ENCODE results near the gene PPARA. TPM values are rescaled to one million over a fixed set of nuclear protein-coding genes. Genes with fewer than 3 reads are reported as not detected.
A peak's percentile ranks its signal among the peaks of the same experiment; 100 is the strongest.

The PPARA gene
- polyA plus RNA-seq, 3 donors from 2014 or later, result 3.4 to 8.0 (median 6.1) TPM

DNA sequence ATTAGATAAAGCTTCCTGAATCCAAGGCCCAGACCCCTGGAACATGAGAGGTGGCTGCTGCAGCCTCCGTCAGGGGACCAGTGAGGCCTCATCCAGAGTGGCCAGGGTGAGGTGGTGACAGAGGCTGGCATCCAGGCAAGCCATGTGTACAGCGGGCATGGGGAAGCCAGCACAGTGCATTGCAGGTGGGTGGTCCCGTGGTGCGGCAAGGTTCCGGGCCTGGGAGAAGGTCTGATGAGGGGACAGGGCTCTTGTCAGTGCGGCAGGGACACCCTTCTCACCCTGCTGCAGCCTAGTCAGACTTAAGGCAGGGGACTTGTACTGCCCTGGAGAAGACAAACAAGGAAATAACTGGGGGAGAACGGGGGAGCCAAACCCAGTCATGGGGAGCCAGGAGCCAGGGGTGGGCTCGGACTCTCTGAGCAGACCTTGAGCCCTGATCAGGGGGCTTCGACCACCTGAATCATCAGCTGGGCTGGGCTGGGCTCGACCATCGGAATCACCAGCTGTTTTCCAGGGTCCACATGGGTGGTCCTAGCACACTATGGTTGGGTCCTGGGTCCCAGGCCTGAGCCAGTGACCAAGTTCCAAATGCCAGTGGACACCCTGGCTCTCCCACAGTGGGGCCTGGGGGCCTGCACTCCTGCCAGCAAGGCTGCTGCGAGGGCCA is 122.6 kb downstream of the PPARA start:
- H3K36me3 Mint-ChIP-seq, result peaks cover 18 to 45% (median 38%) of the 10 kb centered on the region in 3 donors
- peak overlapping the region in 2 of 6 donors; percentile 34 to 40 for H3K27ac Mint-ChIP-seq

DNA sequence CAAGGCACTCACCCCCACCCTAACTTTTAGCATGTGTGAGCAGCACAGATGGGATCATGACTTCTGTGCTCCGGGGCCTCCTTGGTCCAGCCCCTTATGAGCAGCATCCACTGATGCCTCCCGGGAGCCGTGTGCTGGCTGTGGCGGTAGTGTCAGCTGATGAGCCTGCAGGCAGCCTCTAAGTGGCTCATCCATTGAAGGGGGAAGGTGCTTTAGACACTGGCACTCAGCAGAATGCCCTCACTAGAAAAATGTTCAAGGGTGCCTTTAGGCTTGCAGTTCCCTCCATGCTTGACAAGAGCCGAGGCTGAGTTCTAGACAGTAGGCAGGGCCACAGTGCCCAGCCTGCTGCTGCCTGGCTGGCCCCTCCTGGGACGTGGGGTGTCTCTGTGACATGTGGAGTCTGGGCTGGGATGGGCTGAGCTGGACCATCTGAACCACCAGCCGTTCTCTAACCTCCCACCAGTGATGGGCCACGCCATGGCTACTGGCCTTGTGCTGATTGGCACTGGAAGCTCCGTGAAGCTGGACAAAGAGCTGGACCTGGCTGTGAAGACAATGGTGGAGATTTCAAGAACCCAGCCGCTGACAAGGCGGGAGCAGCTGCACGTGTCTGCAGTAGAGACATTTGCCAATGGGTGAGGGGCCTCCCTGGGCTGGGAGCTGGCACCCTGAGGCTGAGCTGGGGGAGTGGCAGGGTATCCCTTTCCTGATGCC is 123.3 kb downstream of the PPARA start:
- H3K27ac Mint-ChIP-seq, result peak overlapping the region in 1 of 6 donors; percentile 72
- H3K4me1 Mint-ChIP-seq, result peaks cover 53 to 59% of the 10 kb centered on the region in 2 donors
- H3K4me3 Mint-ChIP-seq, result no peak overlapping the region
- peaks cover 0 to 7% (median 0%) of the 10 kb centered on the region in 3 donors for H3K27me3 Mint-ChIP-seq (ENCODE audit: low read depth in 3 of 3)
- H3K9me3 Mint-ChIP-seq, result no peaks in the 10 kb centered on the region
- no peak for DNase-seq
- peaks cover 20 to 52% (median 45%) of the 10 kb centered on the region in 3 donors for H3K36me3 Mint-ChIP-seq

More for the DNA sequence above, 122.6 kb downstream of the PPARA start:
- Mint-ChIP-seq H3K9me3 (no peaks in the 10 kb centered on the region), H3K27me3 (ENCODE audit: low read depth in 3 of 3) (peaks cover 0 to 7% (median 0%) of the 10 kb centered on the region in 3 donors), H3K4me3 (no peak overlapping the region), H3K4me1 (peaks cover 52 to 56% of the 10 kb centered on the region in 2 donors)
- DNase-seq, result no peak

DNA sequence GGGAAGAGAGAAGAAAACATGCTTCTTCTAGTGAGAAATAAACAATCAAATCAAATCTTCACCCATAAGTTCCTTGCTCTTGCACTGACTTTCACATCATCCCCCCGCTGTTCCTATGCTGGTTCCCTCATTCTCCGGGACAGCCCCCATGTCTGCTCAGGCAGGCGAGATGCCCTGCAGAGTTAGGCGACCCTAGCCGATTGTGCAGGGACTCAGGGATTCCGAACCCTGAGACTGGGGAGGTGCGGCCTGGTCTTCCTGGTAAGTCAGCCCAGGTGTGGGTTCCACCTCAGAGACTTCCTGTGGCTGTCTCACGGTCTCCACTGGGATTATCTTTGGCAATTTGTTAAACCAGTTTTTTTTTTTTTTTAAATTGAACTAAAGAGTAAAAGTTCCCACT is 124.1 kb downstream of the PPARA start:
- Mint-ChIP-seq H3K4me1 (peaks cover 55 to 59% of the 10 kb centered on the region in 2 donors), H3K27ac (no peak overlapping the region), H3K4me3 (no peak overlapping the region), H3K9me3 (no peaks in the 10 kb centered on the region), H3K36me3 (peaks cover 20 to 58% (median 44%) of the 10 kb centered on the region in 3 donors), H3K27me3 (ENCODE audit: low read depth in 3 of 3) (peaks cover 0 to 7% (median 0%) of the 10 kb centered on the region in 3 donors)
- no peak for DNase-seq

GRCh38 chr22:46275455-46276122 is 125.3 kb downstream of the PPARA start:
- peaks cover 20 to 56% (median 35%) of the 10 kb centered on the region in 3 donors for H3K36me3 Mint-ChIP-seq
- DNase-seq, result no peak
- peak overlapping the region; percentile 58 to 77 (median 66) for H3K4me3 Mint-ChIP-seq
- peaks cover 56 to 60% of the 10 kb centered on the region in 2 donors for H3K4me1 Mint-ChIP-seq
- peak overlapping the region; percentile 77 to 99 (median 92) for H3K27ac Mint-ChIP-seq
- no peaks in the 10 kb centered on the region for H3K9me3 Mint-ChIP-seq
- peaks cover 0 to 6% (median 2%) of the 10 kb centered on the region in 3 donors for H3K27me3 Mint-ChIP-seq (ENCODE audit: low read depth in 3 of 3)

- peaks cover 6 to 13% (median 8%) of the 10 kb centered on the region in 3 donors for H3K27me3 Mint-ChIP-seq (ENCODE audit: low read depth in 3 of 3)
- H3K27ac Mint-ChIP-seq, result peak overlapping the region; percentile 87 to 99 (median 93)
- no peak for DNase-seq
- H3K36me3 Mint-ChIP-seq, result peaks cover 23 to 61% (median 39%) of the 10 kb centered on the region in 3 donors
- H3K4me1 Mint-ChIP-seq, result peaks cover 65 to 67% of the 10 kb centered on the region in 2 donors
- H3K4me3 Mint-ChIP-seq, result peak overlapping the region; percentile 71 to 85 (median 77)
- no peaks in the 10 kb centered on the region for H3K9me3 Mint-ChIP-seq
Observed at GRCh38 chr22:46276563-46276962, 126.2 kb downstream of the PPARA start.

GRCh38 chr22:46278656-46279645 is 128.6 kb downstream of the PPARA start:
- peak overlapping the region; percentile 98 to 100 (median 99) for H3K27ac Mint-ChIP-seq
- no peak for DNase-seq
- peaks cover 8 to 15% (median 11%) of the 10 kb centered on the region in 3 donors for H3K27me3 Mint-ChIP-seq (ENCODE audit: low read depth in 3 of 3)
- peaks cover 25 to 70% (median 54%) of the 10 kb centered on the region in 3 donors for H3K36me3 Mint-ChIP-seq
- H3K4me1 Mint-ChIP-seq, result peaks cover 88 to 89% of the 10 kb centered on the region in 2 donors
- peak overlapping the region in 4 of 5 donors; percentile 73 to 98 (median 96) for H3K4me3 Mint-ChIP-seq
- H3K9me3 Mint-ChIP-seq, result no peaks in the 10 kb centered on the region

DNA sequence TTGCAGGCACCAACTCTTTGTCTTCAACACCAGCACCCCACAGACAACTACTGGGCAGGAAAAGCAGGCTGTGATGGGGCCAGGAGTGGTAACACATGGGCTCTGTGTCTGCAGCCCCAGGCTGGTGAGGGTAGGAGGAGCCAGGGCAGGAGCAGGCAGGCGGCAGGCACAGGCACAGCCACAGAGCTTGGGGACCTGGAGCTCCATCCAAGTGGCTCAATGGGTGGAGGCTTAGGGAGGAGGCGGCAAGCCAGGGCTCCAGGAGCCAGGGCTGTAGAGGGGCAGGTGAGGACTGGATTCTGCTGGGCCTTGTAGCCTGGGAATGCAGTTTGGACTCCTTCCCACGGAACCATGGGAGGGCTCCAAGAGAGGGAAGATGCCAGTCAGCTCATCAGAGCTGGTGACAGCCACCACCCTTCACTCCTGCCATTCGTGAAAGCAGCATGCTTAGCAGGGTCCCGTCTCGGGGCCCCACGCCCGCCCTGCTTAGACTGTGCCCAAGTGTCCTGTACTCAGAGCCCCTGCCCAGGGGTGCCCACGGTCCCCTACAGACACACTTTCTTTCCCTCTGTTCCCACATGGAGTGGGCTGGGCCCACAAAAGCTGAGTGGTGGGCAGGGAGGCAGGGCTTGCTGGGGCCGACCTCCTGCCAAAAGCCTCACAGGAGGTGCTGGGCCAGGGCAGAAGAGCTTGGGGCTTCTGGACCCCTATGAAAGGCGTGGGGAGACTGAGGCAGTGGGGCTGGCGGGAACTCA is 129.9 kb downstream of the PPARA start:
- peaks cover 8 to 18% (median 11%) of the 10 kb centered on the region in 3 donors for H3K27me3 Mint-ChIP-seq (ENCODE audit: low read depth in 3 of 3)
- H3K9me3 Mint-ChIP-seq, result no peaks in the 10 kb centered on the region
- H3K4me1 Mint-ChIP-seq, result peaks cover 95 to 98% of the 10 kb centered on the region in 2 donors
- DNase-seq, result peak in 2 of 3 donors; percentile 22 to 31
- H3K36me3 Mint-ChIP-seq, result peaks cover 32 to 70% (median 58%) of the 10 kb centered on the region in 3 donors
- H3K4me3 Mint-ChIP-seq, result peak overlapping the region; percentile 93 to 98 (median 97)
- H3K27ac Mint-ChIP-seq, result peak overlapping the region; percentile 98 to 100 (median 99)

DNA sequence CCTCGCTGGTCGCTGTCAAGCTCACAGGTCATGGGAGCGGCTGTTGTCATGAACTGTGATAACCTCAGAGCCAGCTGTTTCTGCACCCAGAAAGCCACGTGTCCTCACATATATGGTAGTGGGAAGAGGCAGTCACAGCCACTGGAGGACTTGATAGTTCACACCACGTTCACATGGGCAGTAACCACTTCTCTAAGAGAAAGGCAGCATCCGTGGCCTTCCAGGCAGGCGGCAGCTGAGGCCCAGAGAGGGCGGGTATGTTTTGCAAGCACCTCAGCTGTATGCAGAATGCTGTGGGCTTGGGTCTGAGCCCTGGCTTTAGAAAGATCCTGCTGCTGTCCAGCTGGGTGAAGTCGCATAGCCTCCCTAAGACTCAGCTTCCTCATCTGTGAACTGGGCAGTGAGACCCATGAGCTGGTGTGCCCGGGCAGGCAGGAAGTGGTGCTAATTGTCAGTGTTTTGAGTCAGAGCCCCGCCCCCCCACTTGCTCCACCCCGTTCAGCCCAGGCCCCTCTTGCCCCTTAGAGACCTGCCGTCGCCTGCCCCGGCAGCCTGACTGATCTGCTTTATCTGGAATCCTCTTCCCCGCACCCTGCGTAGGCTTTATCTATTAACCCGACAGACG is 130.8 kb downstream of the PPARA start:
- H3K27ac Mint-ChIP-seq, result peak overlapping the region; percentile 98 to 100 (median 99)
- peak overlapping the region; percentile 93 to 98 (median 97) for H3K4me3 Mint-ChIP-seq
- H3K4me1 Mint-ChIP-seq, result peaks cover 93 to 98% of the 10 kb centered on the region in 2 donors
- no peaks in the 10 kb centered on the region for H3K9me3 Mint-ChIP-seq
- DNase-seq, result peak; percentile 92 to 93 (median 93)
- peaks cover 31 to 70% (median 56%) of the 10 kb centered on the region in 3 donors for H3K36me3 Mint-ChIP-seq
- H3K27me3 Mint-ChIP-seq (ENCODE audit: low read depth in 3 of 3), result peaks cover 8 to 21% (median 11%) of the 10 kb centered on the region in 3 donors

- Mint-ChIP-seq H3K36me3 (peaks cover 29 to 69% (median 51%) of the 10 kb centered on the region in 3 donors), H3K4me1 (peaks cover 95 to 98% of the 10 kb centered on the region in 2 donors), H3K4me3 (peak overlapping the region; percentile 93 to 98 (median 97)), H3K9me3 (no peaks in the 10 kb centered on the region), H3K27me3 (ENCODE audit: low read depth in 3 of 3) (peaks cover 8 to 19% (median 11%) of the 10 kb centered on the region in 3 donors), H3K27ac (peak overlapping the region; percentile 98 to 100 (median 99))
- no peak for DNase-seq
Observed at GRCh38 chr22:46281866-46282678, 131.7 kb downstream of the PPARA start.

DNA sequence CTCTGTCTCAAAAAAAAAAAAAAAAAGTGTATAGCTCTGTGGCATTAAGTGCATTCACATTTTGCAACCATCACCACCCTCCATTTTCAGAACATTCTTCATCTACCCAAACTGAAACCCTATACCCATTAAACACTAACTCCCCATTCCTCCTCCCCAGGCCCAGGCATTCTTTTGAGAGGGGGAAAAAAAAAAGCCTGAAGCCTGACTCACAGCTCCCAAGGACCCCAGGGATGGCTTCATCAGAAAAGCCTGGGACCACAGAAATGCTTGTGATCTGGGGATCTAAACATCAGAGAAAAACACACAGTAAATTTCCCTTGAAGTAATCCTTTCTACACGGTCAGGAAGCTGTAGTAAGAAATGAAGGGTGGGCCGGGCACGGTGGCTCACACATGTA is 135.7 kb downstream of the PPARA start:
- peak overlapping the region; percentile 80 to 100 (median 99) for H3K27ac Mint-ChIP-seq
- H3K9me3 Mint-ChIP-seq, result no peaks in the 10 kb centered on the region
- H3K36me3 Mint-ChIP-seq, result peaks cover 25 to 73% (median 41%) of the 10 kb centered on the region in 3 donors
- H3K4me3 Mint-ChIP-seq, result peak overlapping the region; percentile 58 to 97 (median 69)
- peaks cover 18 to 43% (median 41%) of the 10 kb centered on the region in 3 donors for H3K27me3 Mint-ChIP-seq (ENCODE audit: low read depth in 3 of 3)
- no peak for DNase-seq
- H3K4me1 Mint-ChIP-seq, result peaks cover 93 to 98% of the 10 kb centered on the region in 2 donors
